C4-2B (cell line): ENCODE data around the gene KCNA4.

Experiments
- CTCF ChIP-seq: fragments of 450-650 bp; conservative IDR thresholded peaks from 2 replicates; pipeline ENCODE4 v1.5.1; 2017; ENCODE audit warnings: mild to moderate bottlenecking
- ZFX ChIP-seq: fragments of 450-650 bp; IDR thresholded peaks from 2 replicates; pipeline ENCODE4 v1.6.1; 2017

- TF ChIP-seq CTCF (no peak), ZFX (no peak)
Observed at GRCh38 chr11:30019481-30019880, 2.7 kb upstream of the KCNA4 start.
